Measurements from ENCODE around the gene LTO1. TPM values are rescaled to one million over a fixed set of nuclear protein-coding genes. Genes with fewer than 3 reads are reported as not detected.
"Not testable (repeated sequence)": the region's sequence is repeated elsewhere in the genome, so short reads cannot be mapped to it uniquely, and the experiment has no call there.

The LTO1 gene
- total and polyA plus RNA-seq, 4 donors = 12.4 to 27.5 (median 19.4) TPM

DNA sequence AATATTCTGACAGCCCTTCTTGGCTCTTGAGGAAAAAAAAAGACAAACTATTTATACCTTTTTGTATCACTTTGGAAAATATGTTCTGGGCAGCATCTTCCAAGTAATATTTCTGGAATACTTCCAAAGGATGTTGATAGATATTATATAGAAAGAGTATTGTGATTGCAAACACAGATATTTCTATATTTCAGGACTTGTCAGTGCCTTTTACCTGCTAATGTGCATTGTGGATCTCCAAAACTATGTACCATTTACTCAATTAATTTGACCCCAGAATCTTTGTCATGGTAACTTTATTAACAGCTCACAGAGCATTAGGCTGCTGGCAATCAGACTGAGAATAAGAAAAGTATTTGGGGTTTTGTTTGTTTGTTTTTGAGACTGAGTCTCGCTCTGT lies 50.9 kb downstream of the LTO1 start:
- Histone ChIP-seq H3K36me3 (ENCODE audit: control insufficient read depth in 4 of 4, insufficient read depth in 4 of 4, low read length in 4 of 4) (no peaks in the 10 kb centered on the region), H3K27ac (ENCODE audit: low read depth in 1 of 2, low read length in 1 of 2) (no peak overlapping the region), H3K27me3 (ENCODE audit: control insufficient read depth in 3 of 3, insufficient read depth in 3 of 3, low read length in 2 of 3) (no peaks in the 10 kb centered on the region), H3K9me3 (ENCODE audit: control insufficient read depth in 4 of 4, insufficient read depth in 3 of 4, low read length in 3 of 4) (peaks cover 0 to 5% (median 0%) of the 10 kb centered on the region in 4 donors), H3K4me3 (no peak overlapping the region), H3K4me1 (ENCODE audit: control insufficient read depth in 5 of 5, insufficient read depth in 5 of 5, low read length in 5 of 5) (peaks cover 0 to 3% (median 0%) of the 10 kb centered on the region in 5 donors), H3K9ac (ENCODE audit: insufficient read depth in 1 of 2, low read length in 2 of 2) (no peak overlapping the region)
- ATAC-seq (ENCODE audit: insufficient read depth, low FRiP score) = no peak
- 82 to 100% methylated on average over 1 of the region's 1 CpG for WGBS, 2 donors
- TF ChIP-seq, protein P1, sequence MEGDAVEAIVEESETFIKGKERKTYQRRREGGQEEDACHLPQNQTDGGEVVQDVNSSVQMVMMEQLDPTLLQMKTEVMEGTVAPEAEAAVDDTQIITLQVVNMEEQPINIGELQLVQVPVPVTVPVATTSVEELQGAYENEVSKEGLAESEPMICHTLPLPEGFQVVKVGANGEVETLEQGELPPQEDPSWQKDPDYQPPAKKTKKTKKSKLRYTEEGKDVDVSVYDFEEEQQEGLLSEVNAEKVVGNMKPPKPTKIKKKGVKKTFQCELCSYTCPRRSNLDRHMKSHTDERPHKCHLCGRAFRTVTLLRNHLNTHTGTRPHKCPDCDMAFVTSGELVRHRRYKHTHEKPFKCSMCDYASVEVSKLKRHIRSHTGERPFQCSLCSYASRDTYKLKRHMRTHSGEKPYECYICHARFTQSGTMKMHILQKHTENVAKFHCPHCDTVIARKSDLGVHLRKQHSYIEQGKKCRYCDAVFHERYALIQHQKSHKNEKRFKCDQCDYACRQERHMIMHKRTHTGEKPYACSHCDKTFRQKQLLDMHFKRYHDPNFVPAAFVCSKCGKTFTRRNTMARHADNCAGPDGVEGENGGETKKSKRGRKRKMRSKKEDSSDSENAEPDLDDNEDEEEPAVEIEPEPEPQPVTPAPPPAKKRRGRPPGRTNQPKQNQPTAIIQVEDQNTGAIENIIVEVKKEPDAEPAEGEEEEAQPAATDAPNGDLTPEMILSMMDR (IDR thresholded peaks at IDR 0.05; ENCODE audit: control extremely low read depth, extremely low read depth) = no peak
- DNase-seq = no peak

DNA sequence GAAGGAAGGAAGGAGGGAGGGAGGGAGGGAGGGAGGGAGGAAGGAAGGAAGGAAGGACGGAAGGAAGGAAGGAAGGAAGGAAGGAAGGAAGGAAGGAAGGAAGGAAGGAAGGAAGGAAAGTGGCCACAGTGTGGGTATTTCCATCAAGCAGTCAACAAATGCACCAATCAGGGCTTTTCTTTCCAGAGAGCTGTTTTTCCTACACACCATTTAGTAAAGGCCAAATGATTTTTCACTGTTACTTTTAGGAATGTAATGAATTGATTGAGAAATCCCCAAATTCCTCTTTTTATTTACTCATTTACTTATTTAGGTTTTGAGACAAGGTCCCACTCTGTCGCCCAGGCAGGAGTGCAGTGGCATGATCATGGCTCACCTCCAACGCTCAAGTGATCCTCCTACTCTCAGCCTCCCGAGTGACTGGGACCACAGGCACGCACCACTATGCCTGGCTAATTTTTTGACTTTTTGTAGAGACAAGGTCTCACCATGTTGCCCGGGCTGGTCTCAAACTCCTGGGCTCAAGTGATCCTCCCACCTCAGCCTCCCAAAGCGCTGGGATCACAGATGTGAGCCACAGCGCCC lies 53.0 kb downstream of the LTO1 start:
- H3K9ac ChIP-seq (ENCODE audit: insufficient read depth in 1 of 2, low read length in 2 of 2); ATAC-seq (ENCODE audit: insufficient read depth, low FRiP score): not testable (repeated sequence)

DNA sequence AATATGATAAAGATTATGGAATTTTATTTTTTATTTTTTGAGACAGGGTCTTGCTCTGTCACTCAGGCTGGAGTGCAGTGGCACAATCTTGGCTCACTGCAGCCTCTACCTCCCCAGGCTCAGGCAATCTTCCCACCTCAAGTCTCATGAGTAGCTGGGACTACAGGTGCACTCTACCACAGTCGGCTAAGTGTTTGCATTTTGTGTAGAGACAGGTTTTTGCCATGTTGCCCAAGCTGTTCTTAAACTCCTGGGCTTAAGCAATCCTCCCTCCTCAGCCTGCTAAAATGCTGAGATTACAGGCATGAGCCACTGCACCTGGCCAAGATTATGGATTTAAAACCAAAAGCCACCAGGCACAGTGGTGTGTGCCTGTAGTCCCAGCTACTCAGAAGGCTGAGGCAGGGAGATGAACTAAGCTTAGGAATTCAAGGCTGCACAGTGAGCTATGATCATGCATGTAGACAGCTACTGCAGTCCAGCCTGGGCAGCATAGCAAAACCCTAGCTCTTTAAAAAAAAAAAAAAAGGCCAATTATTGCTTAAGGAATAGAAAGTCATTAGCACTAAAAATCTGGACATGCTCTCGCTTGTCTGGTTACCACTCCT lies 54.4 kb downstream of the LTO1 start:
- ATAC-seq (ENCODE audit: insufficient read depth, low FRiP score) = no peak
- Histone ChIP-seq H3K9me3 (ENCODE audit: control insufficient read depth in 4 of 4, insufficient read depth in 3 of 4, low read length in 3 of 4) (no peaks in the 10 kb centered on the region), H3K9ac (ENCODE audit: insufficient read depth in 1 of 2, low read length in 2 of 2) (no peak overlapping the region), H3K27me3 (ENCODE audit: control insufficient read depth in 3 of 3, insufficient read depth in 3 of 3, low read length in 2 of 3) (no peaks in the 10 kb centered on the region), H3K36me3 (ENCODE audit: control insufficient read depth in 4 of 4, insufficient read depth in 4 of 4, low read length in 4 of 4) (no peaks in the 10 kb centered on the region), H3K4me3 (no peak overlapping the region), H3K4me1 (ENCODE audit: control insufficient read depth in 5 of 5, insufficient read depth in 5 of 5, low read length in 5 of 5) (peaks cover 0 to 3% (median 0%) of the 10 kb centered on the region in 5 donors), H3K27ac (ENCODE audit: low read depth in 1 of 2, low read length in 1 of 2) (no peak overlapping the region)
- WGBS, 2 donors = 71 to 88% methylated on average over 2 of the region's 2 CpGs
- peak in 1 of 3 donors; percentile 63 for DNase-seq
- TF ChIP-seq, protein P1 (IDR thresholded peaks at IDR 0.05; ENCODE audit: control extremely low read depth, extremely low read depth) = no peak

More for the DNA sequence above, 53.0 kb downstream of the LTO1 start:
- not testable (repeated sequence) for H3K4me1 ChIP-seq (ENCODE audit: control insufficient read depth in 5 of 5, insufficient read depth in 5 of 5, low read length in 5 of 5); DNase-seq; H3K36me3 ChIP-seq (ENCODE audit: control insufficient read depth in 4 of 4, insufficient read depth in 4 of 4, low read length in 4 of 4); H3K27me3 ChIP-seq (ENCODE audit: control insufficient read depth in 3 of 3, insufficient read depth in 3 of 3, low read length in 2 of 3); H3K27ac ChIP-seq (ENCODE audit: low read depth in 1 of 2, low read length in 1 of 2); H3K9me3 ChIP-seq (ENCODE audit: control insufficient read depth in 4 of 4, insufficient read depth in 3 of 4, low read length in 3 of 4); H3K4me3 ChIP-seq
- WGBS, 2 donors = 64 to 86% methylated on average over 7 of the region's 8 CpGs

DNA sequence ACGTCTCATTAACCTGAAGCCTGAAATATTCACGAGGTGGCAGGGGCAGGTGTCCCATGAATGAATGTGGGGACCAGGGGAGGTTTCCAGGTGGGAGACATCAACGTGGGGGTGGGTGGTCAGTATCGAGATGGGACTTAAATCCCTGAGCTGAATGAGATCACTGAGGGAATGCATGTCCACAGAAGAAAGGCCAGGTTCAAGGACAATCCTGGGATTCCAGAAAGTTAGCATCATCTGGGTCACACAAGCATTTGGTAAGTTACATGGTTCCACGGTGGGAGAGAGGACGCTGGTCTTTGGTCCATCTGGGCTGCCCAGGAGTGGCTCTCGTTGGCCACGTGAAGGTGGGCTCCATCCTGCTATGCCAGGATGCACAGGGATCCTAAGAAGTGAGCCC lies 56.9 kb downstream of the LTO1 start:
- DNase-seq (no peak), ATAC-seq (ENCODE audit: insufficient read depth, low FRiP score) (no peak)
- TF ChIP-seq, protein P1 (IDR thresholded peaks at IDR 0.05; ENCODE audit: control extremely low read depth, extremely low read depth) = no peak
- no peaks in the 10 kb centered on the region for H3K36me3 ChIP-seq (ENCODE audit: control insufficient read depth in 4 of 4, insufficient read depth in 4 of 4, low read length in 4 of 4)
- no peaks in the 10 kb centered on the region for H3K9me3 ChIP-seq (ENCODE audit: control insufficient read depth in 4 of 4, insufficient read depth in 3 of 4, low read length in 3 of 4)
- H3K27ac ChIP-seq (ENCODE audit: low read depth in 1 of 2, low read length in 1 of 2) = no peak overlapping the region
- no peak overlapping the region for H3K4me3 ChIP-seq
- no peaks in the 10 kb centered on the region for H3K27me3 ChIP-seq (ENCODE audit: control insufficient read depth in 3 of 3, insufficient read depth in 3 of 3, low read length in 2 of 3)
- 84 to 88% methylated on average over 8 of the region's 8 CpGs for WGBS, 2 donors
- H3K4me1 ChIP-seq (ENCODE audit: control insufficient read depth in 5 of 5, insufficient read depth in 5 of 5, low read length in 5 of 5) = no peaks in the 10 kb centered on the region
- no peak overlapping the region for H3K9ac ChIP-seq (ENCODE audit: insufficient read depth in 1 of 2, low read length in 2 of 2)
